MCF 10A (cell line): Measurements from ENCODE around the gene ELMO1. TPM values are rescaled to one million over a fixed set of nuclear protein-coding genes. Genes with fewer than 3 reads are reported as not detected.
A peak's percentile ranks its signal among the peaks of the same experiment; 100 is the strongest.

Experiments used
- BruUV-seq: library from RNA; stranded (reverse); fragments of 400-500 nt; replicated peaks from 2 replicates; lab custom pipeline; 2021; lab: Mats Ljungman, UMichigan
- CTCF ChIA-PET: fragments of 300-600 bp; sonication (Branson Sonifier 250); formaldehyde crosslinking; extraction: SDS; loops from one replicate; lab custom pipeline; 2021; ENCODE audit warnings: antibody characterized with exemption, inconsistent platforms; lab: Yijun Ruan, JAX
- POLR2A ChIA-PET: fragments of 300-600, 350-650 bp; sonication (Branson Sonifier 250); formaldehyde crosslinking; extraction: SDS; loops from one replicate; lab custom pipeline; 2020; ENCODE audit warnings: antibody characterized with exemption, inconsistent platforms; lab: Yijun Ruan, JAX
- DNase-seq: peaks from one replicate; pipeline ENCODE4 v3.0.0-alpha.2; 2018; ENCODE audit not compliant: unreplicated experiment
- H3K27ac Mint-ChIP-seq: one replicate; pipeline ENCODE4 v1.8.0; 2022; ENCODE audit warnings: mild to moderate bottlenecking, low read depth, mixed read lengths; ENCODE audit not compliant: unreplicated experiment
- H3K27me3 Mint-ChIP-seq: one replicate; pipeline ENCODE4 v1.8.0; 2022; ENCODE audit warnings: mixed read lengths; ENCODE audit not compliant: insufficient read depth, unreplicated experiment
- H3K36me3 Mint-ChIP-seq: one replicate; pipeline ENCODE4 v1.8.0; 2022; ENCODE audit warnings: mild to moderate bottlenecking, moderate library complexity, mixed read lengths; ENCODE audit not compliant: insufficient read depth, unreplicated experiment
- H3K4me1 Mint-ChIP-seq: one replicate; pipeline ENCODE4 v1.8.0; 2022; ENCODE audit warnings: mixed read lengths; ENCODE audit not compliant: insufficient read depth, unreplicated experiment
- H3K4me3 Mint-ChIP-seq: one replicate; pipeline ENCODE4 v1.8.0; 2022; ENCODE audit warnings: mild to moderate bottlenecking, moderate library complexity, mixed read lengths; ENCODE audit not compliant: unreplicated experiment
- H3K9me3 Mint-ChIP-seq: one replicate; pipeline ENCODE4 v1.8.0; 2022; ENCODE audit warnings: mixed read lengths; ENCODE audit not compliant: unreplicated experiment
- CTCF ChIP-seq: fragments of 200-600 bp; IDR thresholded peaks from one replicate; pipeline ENCODE4 v1.8.0; 2022; ENCODE audit warnings: antibody characterized with exemption, mild to moderate bottlenecking; ENCODE audit not compliant: unreplicated experiment
- intact Hi-C: fragments of 100-400 bp; cut with micrococcal nuclease; formaldehyde crosslinking; loops from 2 replicates; pipeline ENCODE4 v1.14.1; 2022
- total RNA-seq: library from RNA; stranded (reverse); gene quantifications from 2 replicates; pipeline ENCODE4 v1.2.3, GENCODE V29; 2022

The ELMO1 gene
- total RNA-seq, 1 experiment from 2014 or later, result 0.30 TPM

- TF ChIP-seq CTCF, result no peak
- Mint-ChIP-seq H3K4me3 (no peak overlapping the region), H3K4me1 (peaks cover 10% of the 10 kb centered on the region), H3K36me3 (no peaks in the 10 kb centered on the region), H3K27me3 (no peaks in the 10 kb centered on the region), H3K27ac (no peak overlapping the region), H3K9me3 (no peaks in the 10 kb centered on the region)
- ChIA-PET POLR2A (no interaction called here), CTCF (interaction anchor here (0.7 kb wide), 1 partner anchor 522 kb away, joined by 3 read pairs; no protein-coding TSS in a partner anchor)
- no TSS peak for BruUV-seq
- intact Hi-C loops, result no loop called here
- DNase-seq, result no peak
These were observed 139.2 kb downstream of the ELMO1 start for GRCh38 chr7:37309493-37309892.

- ChIA-PET POLR2A (no interaction called here), CTCF (interaction anchor here (1.1 kb wide), 1 partner anchor 69 kb away, joined by 5 read pairs; no protein-coding TSS in a partner anchor)
- Mint-ChIP-seq H3K36me3 (no peaks in the 10 kb centered on the region), H3K9me3 (no peaks in the 10 kb centered on the region), H3K4me1 (peaks cover 6% of the 10 kb centered on the region), H3K27me3 (no peaks in the 10 kb centered on the region), H3K4me3 (no peak overlapping the region), H3K27ac (no peak overlapping the region)
- BruUV-seq, result no TSS peak
- TF ChIP-seq CTCF, result no peak
- no peak for DNase-seq
- intact Hi-C loops, result no loop called here
These were observed 143.7 kb downstream of the ELMO1 start for GRCh38 chr7:37304921-37305320.

- no TSS peak for BruUV-seq
- POLR2A ChIA-PET, result no interaction called here
- Mint-ChIP-seq H3K4me3 (no peak overlapping the region), H3K9me3 (no peaks in the 10 kb centered on the region), H3K27ac (no peak overlapping the region), H3K27me3 (no peaks in the 10 kb centered on the region), H3K36me3 (no peaks in the 10 kb centered on the region), H3K4me1 (no peaks in the 10 kb centered on the region)
- CTCF ChIA-PET, result interaction anchor here (0.8 to 1.3 kb wide), 2 partner anchors 99 to 576 kb away, joined by 3 to 4 read pairs; no protein-coding TSS in a partner anchor
- intact Hi-C loops, result no loop called here
- peak; percentile 32 for DNase-seq
- TF ChIP-seq CTCF, result no peak
These were observed 151.1 kb downstream of the ELMO1 start for GRCh38 chr7:37297546-37297945.

GRCh38 chr7:37295401-37295800, 153.3 kb downstream of the ELMO1 start:
- H3K27ac Mint-ChIP-seq, result peak overlapping the region; percentile 5
- no peaks in the 10 kb centered on the region for H3K27me3 Mint-ChIP-seq
- no peak for TF ChIP-seq CTCF
- ChIA-PET POLR2A (interaction anchor here (0.6 to 1.0 kb wide), 2 partner anchors 12 to 25 kb away, joined by 3 read pairs; no protein-coding TSS in a partner anchor), CTCF (interaction anchor here (0.7 to 0.8 kb wide), 2 partner anchors 11 to 539 kb away, joined by 3 read pairs; no protein-coding TSS in a partner anchor)
- H3K9me3 Mint-ChIP-seq, result no peaks in the 10 kb centered on the region
- intact Hi-C loops, result no loop called here
- H3K36me3 Mint-ChIP-seq, result no peaks in the 10 kb centered on the region
- H3K4me1 Mint-ChIP-seq, result no peaks in the 10 kb centered on the region
- no peak overlapping the region for H3K4me3 Mint-ChIP-seq
- DNase-seq, result peak; percentile 24
- BruUV-seq, result no TSS peak
